ENCODE measurements around the gene ADARB2.

Gene ADARB2

DNA sequence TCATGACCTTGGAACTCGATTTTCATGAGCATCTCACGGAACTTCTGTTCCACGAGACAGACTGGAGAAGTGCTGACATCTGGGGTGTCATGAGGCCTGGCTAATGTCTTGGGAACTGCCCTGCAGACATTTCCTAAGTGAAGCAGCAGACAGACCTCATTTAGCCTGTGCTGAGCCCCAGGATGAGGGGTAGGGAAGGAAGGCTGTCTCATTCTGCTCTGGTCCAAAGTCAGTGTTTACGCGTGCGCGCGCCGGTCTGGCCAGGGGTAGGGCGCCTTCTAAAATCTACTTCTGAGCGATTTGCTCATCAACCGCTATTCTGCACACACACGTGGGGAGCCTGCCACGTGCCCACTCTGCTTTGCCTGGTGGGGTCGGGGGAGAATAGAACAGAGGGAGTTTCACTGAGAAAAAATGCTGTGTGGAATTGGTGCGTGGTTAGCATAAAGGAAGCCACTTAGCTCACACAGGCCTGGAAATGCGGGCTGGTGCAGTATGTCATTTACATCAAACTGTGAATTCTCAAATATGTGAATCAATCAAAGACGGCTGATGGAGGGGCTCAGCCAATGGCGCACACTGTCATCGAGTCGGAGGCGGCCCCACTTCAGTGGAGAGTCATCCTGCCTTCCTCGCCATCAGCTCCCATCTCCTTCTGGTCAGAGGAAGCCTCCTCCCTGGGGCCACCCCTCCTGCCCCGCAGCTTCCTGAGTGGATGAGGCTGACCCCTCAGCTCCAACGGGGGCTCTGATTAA, 335.1 kb downstream of the ADARB2 start (continued):
- TF ChIP-seq, protein P1, sequence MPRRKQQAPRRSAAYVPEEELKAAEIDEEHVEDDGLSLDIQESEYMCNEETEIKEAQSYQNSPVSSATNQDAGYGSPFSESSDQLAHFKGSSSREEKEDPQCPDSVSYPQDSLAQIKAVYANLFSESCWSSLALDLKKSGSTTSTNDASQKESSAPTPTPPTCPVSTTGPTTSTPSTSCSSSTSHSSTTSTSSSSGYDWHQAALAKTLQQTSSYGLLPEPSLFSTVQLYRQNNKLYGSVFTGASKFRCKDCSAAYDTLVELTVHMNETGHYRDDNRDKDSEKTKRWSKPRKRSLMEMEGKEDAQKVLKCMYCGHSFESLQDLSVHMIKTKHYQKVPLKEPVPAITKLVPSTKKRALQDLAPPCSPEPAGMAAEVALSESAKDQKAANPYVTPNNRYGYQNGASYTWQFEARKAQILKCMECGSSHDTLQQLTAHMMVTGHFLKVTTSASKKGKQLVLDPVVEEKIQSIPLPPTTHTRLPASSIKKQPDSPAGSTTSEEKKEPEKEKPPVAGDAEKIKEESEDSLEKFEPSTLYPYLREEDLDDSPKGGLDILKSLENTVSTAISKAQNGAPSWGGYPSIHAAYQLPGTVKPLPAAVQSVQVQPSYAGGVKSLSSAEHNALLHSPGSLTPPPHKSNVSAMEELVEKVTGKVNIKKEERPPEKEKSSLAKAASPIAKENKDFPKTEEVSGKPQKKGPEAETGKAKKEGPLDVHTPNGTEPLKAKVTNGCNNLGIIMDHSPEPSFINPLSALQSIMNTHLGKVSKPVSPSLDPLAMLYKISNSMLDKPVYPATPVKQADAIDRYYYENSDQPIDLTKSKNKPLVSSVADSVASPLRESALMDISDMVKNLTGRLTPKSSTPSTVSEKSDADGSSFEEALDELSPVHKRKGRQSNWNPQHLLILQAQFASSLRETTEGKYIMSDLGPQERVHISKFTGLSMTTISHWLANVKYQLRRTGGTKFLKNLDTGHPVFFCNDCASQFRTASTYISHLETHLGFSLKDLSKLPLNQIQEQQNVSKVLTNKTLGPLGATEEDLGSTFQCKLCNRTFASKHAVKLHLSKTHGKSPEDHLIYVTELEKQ (tag by site-specific recombination; IDR thresholded peaks at IDR 0.05; ENCODE audit: borderline replicate concordance): no peak
- TF ChIP-seq, protein P2, sequence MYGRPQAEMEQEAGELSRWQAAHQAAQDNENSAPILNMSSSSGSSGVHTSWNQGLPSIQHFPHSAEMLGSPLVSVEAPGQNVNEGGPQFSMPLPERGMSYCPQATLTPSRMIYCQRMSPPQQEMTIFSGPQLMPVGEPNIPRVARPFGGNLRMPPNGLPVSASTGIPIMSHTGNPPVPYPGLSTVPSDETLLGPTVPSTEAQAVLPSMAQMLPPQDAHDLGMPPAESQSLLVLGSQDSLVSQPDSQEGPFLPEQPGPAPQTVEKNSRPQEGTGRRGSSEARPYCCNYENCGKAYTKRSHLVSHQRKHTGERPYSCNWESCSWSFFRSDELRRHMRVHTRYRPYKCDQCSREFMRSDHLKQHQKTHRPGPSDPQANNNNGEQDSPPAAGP (tag by site-specific recombination; IDR thresholded peaks at IDR 0.05): no peak
- TF ChIP-seq KLF1 (tag by site-specific recombination; IDR thresholded peaks at IDR 0.05): no peak
- TF ChIP-seq, protein P3, sequence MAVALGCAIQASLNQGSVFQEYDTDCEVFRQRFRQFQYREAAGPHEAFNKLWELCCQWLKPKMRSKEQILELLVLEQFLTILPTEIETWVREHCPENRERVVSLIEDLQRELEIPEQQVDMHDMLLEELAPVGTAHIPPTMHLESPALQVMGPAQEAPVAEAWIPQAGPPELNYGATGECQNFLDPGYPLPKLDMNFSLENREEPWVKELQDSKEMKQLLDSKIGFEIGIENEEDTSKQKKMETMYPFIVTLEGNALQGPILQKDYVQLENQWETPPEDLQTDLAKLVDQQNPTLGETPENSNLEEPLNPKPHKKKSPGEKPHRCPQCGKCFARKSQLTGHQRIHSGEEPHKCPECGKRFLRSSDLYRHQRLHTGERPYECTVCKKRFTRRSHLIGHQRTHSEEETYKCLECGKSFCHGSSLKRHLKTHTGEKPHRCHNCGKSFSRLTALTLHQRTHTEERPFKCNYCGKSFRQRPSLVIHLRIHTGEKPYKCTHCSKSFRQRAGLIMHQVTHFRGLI (tag by site-specific recombination; IDR thresholded peaks at IDR 0.05): no peak
- TF ChIP-seq ZNF175 (tag by site-specific recombination; IDR thresholded peaks at IDR 0.05): no peak
- TF ChIP-seq, protein P4, sequence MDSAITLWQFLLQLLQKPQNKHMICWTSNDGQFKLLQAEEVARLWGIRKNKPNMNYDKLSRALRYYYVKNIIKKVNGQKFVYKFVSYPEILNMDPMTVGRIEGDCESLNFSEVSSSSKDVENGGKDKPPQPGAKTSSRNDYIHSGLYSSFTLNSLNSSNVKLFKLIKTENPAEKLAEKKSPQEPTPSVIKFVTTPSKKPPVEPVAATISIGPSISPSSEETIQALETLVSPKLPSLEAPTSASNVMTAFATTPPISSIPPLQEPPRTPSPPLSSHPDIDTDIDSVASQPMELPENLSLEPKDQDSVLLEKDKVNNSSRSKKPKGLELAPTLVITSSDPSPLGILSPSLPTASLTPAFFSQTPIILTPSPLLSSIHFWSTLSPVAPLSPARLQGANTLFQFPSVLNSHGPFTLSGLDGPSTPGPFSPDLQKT (IDR thresholded peaks at IDR 0.05; ENCODE audit: borderline replicate concordance, low read depth, low read length): no peak
- no peak for TF ChIP-seq TCF7L2 (IDR thresholded peaks at IDR 0.05; ENCODE audit: borderline replicate concordance, low read depth, low read length)

DNA sequence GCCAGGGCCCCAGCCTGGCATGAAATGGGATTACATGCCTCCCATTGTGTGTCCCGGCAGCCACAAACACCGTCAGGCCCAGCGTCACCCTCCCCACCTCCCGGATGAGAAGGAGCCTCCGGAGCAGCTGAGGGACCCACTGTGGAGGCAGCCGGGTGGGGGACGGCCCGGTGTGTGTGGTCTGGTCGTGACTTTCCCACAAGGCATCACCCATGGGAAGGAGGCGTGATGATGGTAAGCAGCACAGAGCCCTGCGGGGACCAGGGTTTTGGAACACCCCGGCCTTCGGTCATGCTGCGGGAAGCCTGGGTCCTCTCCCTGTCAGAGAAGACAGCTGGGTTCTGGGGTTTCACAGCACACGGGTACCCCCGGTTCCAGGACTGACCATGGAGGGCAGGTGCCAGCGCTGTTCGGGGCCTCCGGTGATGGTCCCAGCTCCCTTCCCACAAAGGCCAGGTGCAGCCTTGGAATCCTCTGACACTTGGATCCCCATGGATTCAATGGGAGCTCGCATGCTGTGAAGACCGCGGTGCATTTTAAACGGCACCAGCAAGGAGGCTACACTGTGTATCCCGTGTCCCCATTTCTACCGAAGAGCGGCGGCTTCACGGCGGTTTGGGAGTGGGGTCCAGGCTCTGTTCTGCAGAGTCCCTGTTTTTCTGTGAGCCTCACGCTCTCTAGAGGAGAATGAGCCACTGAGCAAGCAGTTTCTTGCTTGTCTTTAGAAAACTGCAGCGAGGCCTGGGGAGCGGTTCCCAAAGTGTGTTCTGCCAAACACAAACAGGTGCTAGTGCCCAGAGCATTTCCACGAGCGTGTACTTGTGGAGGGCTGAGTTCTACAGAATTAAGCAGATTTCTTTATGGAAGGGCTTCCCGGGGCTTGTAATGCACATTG, 336.0 kb downstream of the ADARB2 start:
- Histone ChIP-seq H3K36me3 (ENCODE audit: control insufficient read depth in 2 of 2, insufficient read depth in 1 of 2, low read length in 2 of 2) (no peaks in the 10 kb centered on the region), H3K27ac (ENCODE audit: extremely low read depth, low read depth, low read length) (no peak overlapping the region), H3K9me3 (ENCODE audit: control insufficient read depth, insufficient read depth, low read depth, low read length) (no peaks in the 10 kb centered on the region), H3K4me3 (ENCODE audit: low read depth, low read length) (no peak overlapping the region), H3K4me1 (ENCODE audit: control insufficient read depth, insufficient read depth, low read length) (no peaks in the 10 kb centered on the region)
- ChIA-PET POLR2A (no interaction called here), CTCF (no interaction called here)
- TF ChIP-seq, protein P5, sequence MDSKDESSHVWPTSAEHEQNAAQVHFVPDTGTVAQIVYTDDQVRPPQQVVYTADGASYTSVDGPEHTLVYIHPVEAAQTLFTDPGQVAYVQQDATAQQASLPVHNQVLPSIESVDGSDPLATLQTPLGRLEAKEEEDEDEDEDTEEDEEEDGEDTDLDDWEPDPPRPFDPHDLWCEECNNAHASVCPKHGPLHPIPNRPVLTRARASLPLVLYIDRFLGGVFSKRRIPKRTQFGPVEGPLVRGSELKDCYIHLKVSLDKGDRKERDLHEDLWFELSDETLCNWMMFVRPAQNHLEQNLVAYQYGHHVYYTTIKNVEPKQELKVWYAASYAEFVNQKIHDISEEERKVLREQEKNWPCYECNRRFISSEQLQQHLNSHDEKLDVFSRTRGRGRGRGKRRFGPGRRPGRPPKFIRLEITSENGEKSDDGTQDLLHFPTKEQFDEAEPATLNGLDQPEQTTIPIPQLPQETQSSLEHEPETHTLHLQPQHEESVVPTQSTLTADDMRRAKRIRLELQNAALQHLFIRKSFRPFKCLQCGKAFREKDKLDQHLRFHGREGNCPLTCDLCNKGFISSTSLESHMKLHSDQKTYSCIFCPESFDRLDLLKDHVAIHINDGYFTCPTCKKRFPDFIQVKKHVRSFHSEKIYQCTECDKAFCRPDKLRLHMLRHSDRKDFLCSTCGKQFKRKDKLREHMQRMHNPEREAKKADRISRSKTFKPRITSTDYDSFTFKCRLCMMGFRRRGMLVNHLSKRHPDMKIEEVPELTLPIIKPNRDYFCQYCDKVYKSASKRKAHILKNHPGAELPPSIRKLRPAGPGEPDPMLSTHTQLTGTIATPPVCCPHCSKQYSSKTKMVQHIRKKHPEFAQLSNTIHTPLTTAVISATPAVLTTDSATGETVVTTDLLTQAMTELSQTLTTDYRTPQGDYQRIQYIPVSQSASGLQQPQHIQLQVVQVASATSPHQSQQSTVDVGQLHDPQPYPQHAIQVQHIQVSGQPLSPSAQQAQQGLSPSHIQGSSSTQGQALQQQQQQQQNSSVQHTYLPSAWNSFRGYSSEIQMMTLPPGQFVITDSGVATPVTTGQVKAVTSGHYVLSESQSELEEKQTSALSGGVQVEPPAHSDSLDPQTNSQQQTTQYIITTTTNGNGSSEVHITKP (tag by site-specific recombination; IDR thresholded peaks at IDR 0.05): no peak
- TF ChIP-seq ZNF600 (tag by site-specific recombination; IDR thresholded peaks at IDR 0.05): no peak
- TF ChIP-seq, protein P6, sequence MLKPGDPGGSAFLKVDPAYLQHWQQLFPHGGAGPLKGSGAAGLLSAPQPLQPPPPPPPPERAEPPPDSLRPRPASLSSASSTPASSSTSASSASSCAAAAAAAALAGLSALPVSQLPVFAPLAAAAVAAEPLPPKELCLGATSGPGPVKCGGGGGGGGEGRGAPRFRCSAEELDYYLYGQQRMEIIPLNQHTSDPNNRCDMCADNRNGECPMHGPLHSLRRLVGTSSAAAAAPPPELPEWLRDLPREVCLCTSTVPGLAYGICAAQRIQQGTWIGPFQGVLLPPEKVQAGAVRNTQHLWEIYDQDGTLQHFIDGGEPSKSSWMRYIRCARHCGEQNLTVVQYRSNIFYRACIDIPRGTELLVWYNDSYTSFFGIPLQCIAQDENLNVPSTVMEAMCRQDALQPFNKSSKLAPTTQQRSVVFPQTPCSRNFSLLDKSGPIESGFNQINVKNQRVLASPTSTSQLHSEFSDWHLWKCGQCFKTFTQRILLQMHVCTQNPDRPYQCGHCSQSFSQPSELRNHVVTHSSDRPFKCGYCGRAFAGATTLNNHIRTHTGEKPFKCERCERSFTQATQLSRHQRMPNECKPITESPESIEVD (tag by site-specific recombination; IDR thresholded peaks at IDR 0.05): no peak
- TF ChIP-seq, protein P7, sequence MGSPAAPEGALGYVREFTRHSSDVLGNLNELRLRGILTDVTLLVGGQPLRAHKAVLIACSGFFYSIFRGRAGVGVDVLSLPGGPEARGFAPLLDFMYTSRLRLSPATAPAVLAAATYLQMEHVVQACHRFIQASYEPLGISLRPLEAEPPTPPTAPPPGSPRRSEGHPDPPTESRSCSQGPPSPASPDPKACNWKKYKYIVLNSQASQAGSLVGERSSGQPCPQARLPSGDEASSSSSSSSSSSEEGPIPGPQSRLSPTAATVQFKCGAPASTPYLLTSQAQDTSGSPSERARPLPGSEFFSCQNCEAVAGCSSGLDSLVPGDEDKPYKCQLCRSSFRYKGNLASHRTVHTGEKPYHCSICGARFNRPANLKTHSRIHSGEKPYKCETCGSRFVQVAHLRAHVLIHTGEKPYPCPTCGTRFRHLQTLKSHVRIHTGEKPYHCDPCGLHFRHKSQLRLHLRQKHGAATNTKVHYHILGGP (tag by site-specific recombination; IDR thresholded peaks at IDR 0.05): no peak
- no peak for TF ChIP-seq KLF9 (tag by site-specific recombination; IDR thresholded peaks at IDR 0.05; ENCODE audit: low read depth)
- no peak for TF ChIP-seq ZNF248 (tag by site-specific recombination; IDR thresholded peaks at IDR 0.05)
- no peak for TF ChIP-seq ZNF623 (tag by site-specific recombination; IDR thresholded peaks at IDR 0.05)
